RWPE2 (cell line): Measurements from ENCODE around the gene ATP10A.

Experiments
- ATAC-seq: fragments of 200-7000 bp; cut with Tn5 transposase; 3 replicates; pipeline ENCODE4 v1.9.1; 2021; ENCODE audit warnings: low read depth
- DNase-seq: peaks from one replicate; pipeline ENCODE4 v3.0.0-alpha.2; 2020; ENCODE audit warnings: low spot score
- H3K27ac ChIP-seq: fragments of 450-650 bp; 2 replicates; pipeline ENCODE4 v1.5.1; 2017; ENCODE audit warnings: mild to moderate bottlenecking; ENCODE audit not compliant: poor library complexity, severe bottlenecking
- H3K27me3 ChIP-seq: fragments of 250-450 bp; sonication (Bioruptor Pico); 2 replicates; pipeline ENCODE4 v1.5.1; 2021; ENCODE audit warnings: mild to moderate bottlenecking, moderate library complexity; ENCODE audit not compliant: insufficient read depth, poor library complexity, severe bottlenecking
- H3K36me3 ChIP-seq: fragments of 250-450 bp; sonication (Bioruptor Pico); 2 replicates; pipeline ENCODE4 v1.5.1; 2020; ENCODE audit warnings: low read depth, mild to moderate bottlenecking, moderate library complexity
- H3K4me1 ChIP-seq: fragments of 250-450 bp; sonication (Bioruptor Pico); 2 replicates; pipeline ENCODE4 v1.5.1; 2021; ENCODE audit warnings: mild to moderate bottlenecking, moderate library complexity; ENCODE audit not compliant: insufficient read depth, poor library complexity, severe bottlenecking
- H3K4me3 ChIP-seq: fragments of 250-450 bp; sonication (Bioruptor Pico); 2 replicates; pipeline ENCODE4 v1.5.1; 2021; ENCODE audit warnings: mild to moderate bottlenecking, moderate library complexity; ENCODE audit not compliant: severe bottlenecking
- H3K9me3 ChIP-seq: fragments of 250-450 bp; sonication (Bioruptor Pico); 2 replicates; pipeline ENCODE4 v1.5.1; 2021; ENCODE audit warnings: mild to moderate bottlenecking, moderate library complexity; ENCODE audit not compliant: severe bottlenecking
- CTCF ChIP-seq: fragments of 450-650 bp; IDR thresholded peaks from one replicate; pipeline ENCODE4 v1.5.1; 2017; ENCODE audit warnings: mild to moderate bottlenecking, moderate library complexity; ENCODE audit not compliant: poor library complexity, severe bottlenecking

The ATP10A gene

GRCh38 chr15:25905140-25905539, 42.0 kb upstream of the ATP10A start:
- DNase-seq (peak; percentile 85), ATAC-seq (peak; percentile 78)
- Histone ChIP-seq H3K27me3 (no peaks in the 10 kb centered on the region), H3K4me1 (peaks cover 42% of the 10 kb centered on the region), H3K9me3 (no peaks in the 10 kb centered on the region), H3K36me3 (no peaks in the 10 kb centered on the region), H3K4me3 (no peak overlapping the region), H3K27ac (peak overlapping the region; percentile 57)
- TF ChIP-seq CTCF = no peak

- Histone ChIP-seq H3K9me3 (no peaks in the 10 kb centered on the region), H3K27me3 (no peaks in the 10 kb centered on the region), H3K4me3 (no peak overlapping the region), H3K27ac (peak overlapping the region; percentile 57), H3K36me3 (no peaks in the 10 kb centered on the region), H3K4me1 (peaks cover 44% of the 10 kb centered on the region)
- DNase-seq = no peak
- no peak for TF ChIP-seq CTCF
- peak; percentile 70 for ATAC-seq
Measured at GRCh38 chr15:25903024-25903581, 40.0 kb upstream of the ATP10A start.

- H3K36me3 ChIP-seq = no peaks in the 10 kb centered on the region
- no peak for ATAC-seq
Measured at GRCh38 chr15:25901811-25902605, 38.9 kb upstream of the ATP10A start.

GRCh38 chr15:25900901-25901300, 37.8 kb upstream of the ATP10A start:
- Histone ChIP-seq H3K27ac (peak overlapping the region; percentile 57), H3K9me3 (no peaks in the 10 kb centered on the region), H3K27me3 (no peaks in the 10 kb centered on the region), H3K36me3 (no peaks in the 10 kb centered on the region), H3K4me3 (no peak overlapping the region), H3K4me1 (peaks cover 43% of the 10 kb centered on the region)
- ATAC-seq = peak; percentile 64
- DNase-seq = no peak
- no peak for TF ChIP-seq CTCF

More at GRCh38 chr15:25901811-25902605, 38.9 kb upstream of the ATP10A start:
- no peak overlapping the region for H3K4me3 ChIP-seq
- H3K27ac ChIP-seq = peak overlapping the region; percentile 57
- no peak for TF ChIP-seq CTCF
- H3K4me1 ChIP-seq = peaks cover 44% of the 10 kb centered on the region
- H3K27me3 ChIP-seq = no peaks in the 10 kb centered on the region
- DNase-seq = no peak
- no peaks in the 10 kb centered on the region for H3K9me3 ChIP-seq

GRCh38 chr15:25900431-25900830, 37.3 kb upstream of the ATP10A start:
- no peaks in the 10 kb centered on the region for H3K9me3 ChIP-seq
- peak overlapping the region; percentile 57 for H3K27ac ChIP-seq
- TF ChIP-seq CTCF = no peak
- ATAC-seq (no peak), DNase-seq (no peak)
- H3K4me1 ChIP-seq = peaks cover 38% of the 10 kb centered on the region
- no peaks in the 10 kb centered on the region for H3K27me3 ChIP-seq
- H3K4me3 ChIP-seq = no peak overlapping the region
- no peaks in the 10 kb centered on the region for H3K36me3 ChIP-seq
